Urinary bladder (tissue), 4 donors: ENCODE results near the gene TMEM132E. TPM values are rescaled to one million over a fixed set of nuclear protein-coding genes. Genes with fewer than 3 reads are reported as not detected.

Experiments used
- DNase-seq: peaks from one replicate; pipeline ENCODE4 v3.0.0-alpha.2; 2015; ENCODE audit errors: extremely low spot score
- H3K27ac ChIP-seq: one replicate; pipeline ENCODE4 v1.5.1; 2013; ENCODE audit warnings: low read depth, mild to moderate bottlenecking, moderate library complexity
- H3K36me3 ChIP-seq: one replicate; pipeline ENCODE4 v1.6.1; 2013; ENCODE audit warnings: mild to moderate bottlenecking, moderate library complexity; ENCODE audit not compliant: insufficient read depth
- H3K4me1 ChIP-seq: one replicate; pipeline ENCODE4 v1.6.1; 2013; ENCODE audit warnings: mild to moderate bottlenecking, moderate library complexity; ENCODE audit not compliant: insufficient read depth
- H3K4me3 ChIP-seq: one replicate; pipeline ENCODE4 v1.5.1; 2013; ENCODE audit warnings: low read depth, low read length
- WGBS: extraction: QIAGEN DNeasy Blood & Tissue Kit; methylation state at CpG from one replicate; pipeline ENCODE4 v1.1.7; 2013; 5-methylcytosine and 5-hydroxymethylcytosine counted together
- polyA plus RNA-seq: library from polyadenylated mRNA; stranded (reverse); fragments of 200-250 nt; gene quantifications from one replicate; pipeline ENCODE4 v1.2.3, GENCODE V29; 2013
- total RNA-seq: library from RNA; depleted of rRNA; stranded (reverse); fragments of >200 nt; gene quantifications from one replicate; pipeline ENCODE4 v1.2.3, GENCODE V29; 2014
- donor health status: healthy with polysubstance abuse.
- donor health status: healthy.

The TMEM132E gene
- total and polyA plus RNA-seq, 2 donors: 0.58 to 3.7 TPM

- Histone ChIP-seq H3K36me3 (no peaks in the 10 kb centered on the region), H3K4me1 (no peaks in the 10 kb centered on the region), H3K4me3 (no peak overlapping the region), H3K27ac (no peak overlapping the region)
- DNase-seq: no peak
- WGBS: 87% methylated on average over 10 of the region's 10 CpGs
These were observed 43.7 kb downstream of the TMEM132E start for GRCh38 chr17:34622862-34623623.

GRCh38 chr17:34623856-34624766 lies 44.7 kb downstream of the TMEM132E start:
- no peak overlapping the region for H3K27ac ChIP-seq
- WGBS: 54% methylated on average over 12 of the region's 12 CpGs
- no peak for DNase-seq
- H3K4me1 ChIP-seq: no peaks in the 10 kb centered on the region
- H3K36me3 ChIP-seq: no peaks in the 10 kb centered on the region
- no peak overlapping the region for H3K4me3 ChIP-seq

DNA sequence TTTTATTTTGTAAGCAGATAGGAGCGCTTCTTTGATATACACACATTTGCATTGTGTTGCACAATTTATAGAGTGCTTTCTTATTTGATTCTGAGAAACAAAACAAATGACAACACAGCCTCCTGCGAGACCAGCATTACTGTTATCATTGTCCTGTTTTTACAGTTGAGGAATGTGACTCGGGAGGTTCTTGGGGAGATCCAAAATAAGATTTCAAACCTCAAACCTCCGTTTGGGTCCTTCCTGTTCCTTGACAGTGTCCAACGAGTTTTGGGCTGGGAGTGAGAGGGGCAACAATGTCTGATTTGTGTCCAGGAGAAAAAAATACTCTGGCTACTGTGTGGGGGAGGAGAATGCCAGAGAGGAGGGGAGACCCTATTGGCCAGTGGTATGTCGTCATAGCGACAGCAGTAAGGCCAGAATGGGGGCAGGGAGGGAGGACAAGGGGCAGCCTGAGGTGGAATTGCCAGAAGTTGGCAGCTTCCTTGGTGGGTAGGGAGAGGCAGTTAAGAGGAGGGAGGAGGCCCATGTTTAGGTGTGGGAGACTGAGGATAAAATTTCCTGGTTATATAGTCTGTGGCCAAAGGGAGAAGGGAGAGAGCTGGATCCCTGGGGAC lies 45.5 kb downstream of the TMEM132E start:
- DNase-seq: no peak
- WGBS: 53% methylated on average over 7 of the region's 7 CpGs
- no peak overlapping the region for H3K4me3 ChIP-seq

DNA sequence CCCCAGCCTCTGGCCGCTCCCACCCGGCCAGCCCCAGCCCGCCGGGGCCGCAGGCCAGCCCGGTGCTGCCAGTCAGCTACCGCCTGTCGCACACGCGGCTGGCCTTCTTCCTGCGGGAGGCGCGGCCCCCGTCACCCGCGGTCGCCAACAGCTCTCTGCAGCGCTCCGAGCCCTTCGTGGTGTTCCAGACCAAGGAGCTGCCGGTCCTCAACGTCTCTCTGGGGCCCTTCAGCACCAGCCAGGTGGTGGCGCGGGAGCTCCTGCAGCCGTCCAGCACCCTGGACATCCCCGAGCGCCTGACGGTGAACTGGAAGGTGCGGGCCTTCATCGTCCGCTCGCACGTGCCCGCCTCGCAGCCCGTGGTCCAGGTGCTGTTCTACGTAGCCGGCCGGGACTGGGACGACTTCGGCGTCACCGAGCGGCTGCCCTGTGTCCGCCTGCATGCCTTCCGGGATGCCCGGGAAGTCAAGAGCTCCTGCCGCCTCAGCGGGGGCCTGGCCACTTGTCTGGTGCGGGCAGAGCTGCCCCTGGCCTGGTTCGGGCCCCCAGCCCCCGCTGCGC lies 46.8 kb downstream of the TMEM132E start:
- no peak overlapping the region for H3K27ac ChIP-seq
- no peaks in the 10 kb centered on the region for H3K4me1 ChIP-seq
- no peak overlapping the region for H3K4me3 ChIP-seq
- no peak for DNase-seq
- H3K36me3 ChIP-seq: no peaks in the 10 kb centered on the region
- 13% methylated on average over 53 of the region's 53 CpGs for WGBS

More for the DNA sequence above, 45.5 kb downstream of the TMEM132E start:
- H3K27ac ChIP-seq: no peak overlapping the region
- H3K4me1 ChIP-seq: no peaks in the 10 kb centered on the region
- no peaks in the 10 kb centered on the region for H3K36me3 ChIP-seq

GRCh38 chr17:34628879-34629278 lies 49.5 kb downstream of the TMEM132E start:
- 80% methylated on average over 8 of the region's 8 CpGs for WGBS
- Histone ChIP-seq H3K4me3 (no peak overlapping the region), H3K27ac (no peak overlapping the region), H3K4me1 (no peaks in the 10 kb centered on the region), H3K36me3 (no peaks in the 10 kb centered on the region)
- no peak for DNase-seq

- H3K4me1 ChIP-seq: no peaks in the 10 kb centered on the region
- no peak overlapping the region for H3K27ac ChIP-seq
- DNase-seq: no peak
- H3K4me3 ChIP-seq: no peak overlapping the region
- 46% methylated on average over 4 of the region's 4 CpGs for WGBS
- no peaks in the 10 kb centered on the region for H3K36me3 ChIP-seq
These were observed 54.0 kb downstream of the TMEM132E start for GRCh38 chr17:34633351-34633750.

DNA sequence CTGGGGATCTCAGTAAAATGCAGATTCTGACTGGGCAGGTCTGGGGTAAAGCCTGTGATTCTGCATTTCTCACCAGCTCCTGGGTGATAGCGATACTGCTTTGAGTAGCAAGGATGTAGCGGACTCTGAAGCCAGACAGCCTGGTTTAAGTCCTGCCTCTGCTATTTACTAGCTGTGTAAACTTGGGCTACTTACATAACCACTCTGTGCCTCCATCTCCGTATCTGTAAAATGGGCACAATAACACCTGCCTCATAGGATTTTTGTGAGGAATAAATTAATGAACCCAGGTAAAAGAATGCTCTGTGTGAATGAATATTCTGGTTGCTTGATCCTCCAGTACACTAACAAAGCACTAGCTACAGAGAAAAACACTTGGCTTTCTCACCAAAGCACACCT lies 54.4 kb downstream of the TMEM132E start:
- Histone ChIP-seq H3K36me3 (no peaks in the 10 kb centered on the region), H3K4me3 (no peak overlapping the region), H3K4me1 (no peaks in the 10 kb centered on the region), H3K27ac (no peak overlapping the region)
- 91% methylated on average over 3 of the region's 3 CpGs for WGBS
- no peak for DNase-seq

GRCh38 chr17:34634551-34635160 lies 55.3 kb downstream of the TMEM132E start:
- Histone ChIP-seq H3K4me3 (no peak overlapping the region), H3K36me3 (no peaks in the 10 kb centered on the region), H3K4me1 (no peaks in the 10 kb centered on the region), H3K27ac (no peak overlapping the region)
- WGBS: 88% methylated on average over 15 of the region's 15 CpGs
- DNase-seq: no peak

DNA sequence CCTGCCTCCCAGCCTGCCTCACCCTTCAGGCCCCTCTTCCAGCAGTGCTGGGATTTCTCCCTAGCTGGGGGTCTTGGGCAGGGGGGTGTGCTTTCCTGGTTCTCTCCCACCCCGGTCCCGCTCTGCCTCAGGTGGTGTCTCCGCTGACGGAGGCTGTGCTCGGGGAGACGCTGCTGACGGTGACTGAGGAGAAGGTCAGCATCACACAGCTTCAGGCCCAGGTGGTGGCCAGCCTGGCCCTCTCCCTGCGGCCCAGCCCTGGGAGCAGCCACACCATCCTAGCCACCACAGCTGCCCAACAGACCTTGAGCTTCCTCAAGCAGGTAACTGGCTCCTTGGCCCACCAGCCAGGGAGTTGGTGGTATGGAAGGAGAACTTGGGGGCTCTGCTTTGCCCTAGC lies 56.5 kb downstream of the TMEM132E start:
- 92% methylated on average over 8 of the region's 8 CpGs for WGBS
- DNase-seq: no peak
- Histone ChIP-seq H3K36me3 (no peaks in the 10 kb centered on the region), H3K4me1 (no peaks in the 10 kb centered on the region), H3K27ac (no peak overlapping the region), H3K4me3 (no peak overlapping the region)

- 56% methylated on average over 20 of the region's 20 CpGs for WGBS
- Histone ChIP-seq H3K4me3 (no peak overlapping the region), H3K27ac (no peak overlapping the region), H3K4me1 (no peaks in the 10 kb centered on the region), H3K36me3 (no peaks in the 10 kb centered on the region)
- DNase-seq: no peak
These were observed 57.7 kb downstream of the TMEM132E start for GRCh38 chr17:34637041-34637547.

DNA sequence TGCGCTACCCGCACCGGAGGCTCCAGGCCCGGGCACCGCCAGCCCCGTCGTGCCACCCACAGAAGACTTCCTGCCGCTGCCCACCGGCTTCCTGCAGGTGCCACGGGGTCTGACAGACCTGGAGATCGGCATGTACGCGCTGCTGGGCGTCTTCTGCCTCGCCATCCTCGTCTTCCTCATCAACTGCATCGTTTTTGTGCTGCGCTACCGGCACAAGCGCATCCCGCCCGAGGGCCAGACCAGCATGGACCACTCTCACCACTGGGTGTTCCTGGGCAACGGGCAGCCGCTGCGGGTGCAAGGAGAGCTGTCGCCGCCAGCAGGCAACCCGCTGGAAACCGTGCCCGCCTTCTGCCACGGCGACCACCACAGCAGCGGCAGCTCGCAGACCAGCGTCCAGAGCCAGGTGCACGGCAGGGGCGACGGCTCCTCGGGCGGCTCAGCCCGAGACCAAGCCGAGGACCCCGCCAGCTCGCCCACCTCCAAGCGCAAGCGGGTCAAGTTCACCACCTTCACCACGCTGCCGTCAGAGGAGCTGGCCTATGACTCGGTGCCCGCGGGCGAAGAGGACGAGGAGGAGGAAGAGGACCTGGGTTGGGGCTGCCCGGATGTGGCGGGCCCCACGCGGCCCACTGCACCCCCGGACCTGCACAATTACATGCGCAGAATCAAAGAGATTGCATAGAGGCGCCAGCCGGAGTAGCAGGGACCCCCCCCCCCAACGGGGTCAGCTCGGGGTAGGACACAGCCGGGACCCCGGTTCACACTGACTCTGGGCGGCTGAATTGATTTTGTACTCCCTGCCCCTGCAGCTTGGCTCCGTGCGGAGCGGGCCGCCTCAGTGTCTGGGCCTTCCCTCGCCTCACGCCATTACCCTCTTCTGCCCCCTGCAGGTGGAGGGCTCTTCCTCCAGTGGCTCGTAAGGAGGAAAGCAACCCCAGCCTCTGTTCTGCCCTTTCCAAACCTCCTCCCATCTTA lies 58.5 kb downstream of the TMEM132E start:
- no peak for DNase-seq
- Histone ChIP-seq H3K27ac (no peak overlapping the region), H3K4me1 (no peaks in the 10 kb centered on the region), H3K36me3 (no peaks in the 10 kb centered on the region), H3K4me3 (peak overlapping the region; percentile 14)
- 18% methylated on average over 73 of the region's 73 CpGs for WGBS

DNA sequence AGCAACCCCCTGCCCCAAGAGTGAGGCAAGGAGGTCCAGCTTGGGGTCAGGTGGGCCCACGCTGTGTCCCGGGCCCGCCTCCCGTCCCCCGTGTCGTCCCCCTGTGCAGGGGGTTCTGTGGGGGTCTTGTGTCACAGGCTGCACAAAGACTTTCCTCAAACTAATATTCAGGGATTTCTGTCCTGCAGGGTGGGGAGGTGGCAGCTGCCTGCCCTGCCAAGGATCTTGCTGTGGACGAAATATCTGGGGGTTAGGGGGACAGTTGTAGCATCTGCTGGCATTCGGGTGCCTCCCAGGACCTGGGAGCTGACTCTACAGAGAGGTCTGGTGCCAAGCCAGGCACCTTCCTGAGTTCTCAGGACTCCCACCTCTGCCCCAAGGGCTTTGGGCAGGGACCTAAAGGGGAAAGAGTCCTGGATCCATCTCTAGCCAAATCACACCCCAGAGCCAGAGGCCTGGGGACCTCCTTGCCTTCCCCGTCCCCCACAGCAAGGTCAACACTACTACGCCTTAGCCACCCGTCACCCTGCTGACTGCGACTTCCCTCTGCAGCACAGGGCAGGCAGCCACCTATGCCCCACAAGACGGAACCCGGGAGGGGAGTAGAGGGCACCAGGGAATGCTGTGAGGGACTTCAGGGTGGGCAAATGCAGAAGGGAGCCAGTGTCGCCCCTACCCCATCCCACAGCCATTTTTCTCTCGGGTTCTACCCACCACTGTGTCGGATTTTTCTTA lies 59.3 kb downstream of the TMEM132E start:
- no peak for DNase-seq
- Histone ChIP-seq H3K4me3 (no peak overlapping the region), H3K36me3 (no peaks in the 10 kb centered on the region), H3K4me1 (no peaks in the 10 kb centered on the region), H3K27ac (no peak overlapping the region)
- 48% methylated on average over 17 of the region's 17 CpGs for WGBS
